GM13977 (cell line): Measurements from ENCODE around the gene CYFIP2.

Experiments used
- DNase-seq: peaks from one replicate; pipeline ENCODE4 v3.0.0; 2012; ENCODE audit warnings: low spot score
- in situ Hi-C: fragments of 300-500 bp; cut with MboI; formaldehyde crosslinking; loops from one replicate; pipeline ENCODE4 v1.12.0; 2022; ENCODE audit warnings: low sequenced_read_pairs, low pct_unique_long_range_greater_than_20kb, mixed read lengths, inconsistent platforms; ENCODE audit not compliant: unreplicated experiment
- TF ChIP-seq, protein P1 (sequence below): IDR thresholded peaks from 2 replicates; pipeline ENCODE4 v1.5.1; 2012; ENCODE audit warnings: mild to moderate bottlenecking, control low read depth; ENCODE audit not compliant: insufficient read depth; ENCODE audit errors: extremely low read depth, missing control alignments

The CYFIP2 gene

DNA sequence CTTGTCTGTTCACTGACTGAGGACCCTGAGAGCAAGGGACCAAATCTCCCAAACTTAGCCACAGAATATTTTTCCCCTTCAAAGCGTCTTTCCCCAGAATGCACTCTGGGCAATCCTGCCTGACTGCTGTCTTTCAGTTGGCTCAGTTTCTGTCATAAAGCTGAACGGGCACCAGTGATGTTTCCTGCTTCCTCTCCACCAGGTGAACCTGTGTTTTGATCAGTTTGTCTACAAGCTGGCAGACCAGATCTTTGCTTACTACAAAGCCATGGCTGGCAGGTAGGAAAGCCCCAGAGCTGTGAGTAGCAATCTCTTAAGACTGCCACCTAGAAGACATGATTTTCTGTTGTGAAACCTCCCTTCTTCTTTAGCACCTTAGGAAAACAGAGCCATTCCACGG is 61.8 kb downstream of the CYFIP2 start:
- DNase-seq: no peak
- TF ChIP-seq, protein P1, sequence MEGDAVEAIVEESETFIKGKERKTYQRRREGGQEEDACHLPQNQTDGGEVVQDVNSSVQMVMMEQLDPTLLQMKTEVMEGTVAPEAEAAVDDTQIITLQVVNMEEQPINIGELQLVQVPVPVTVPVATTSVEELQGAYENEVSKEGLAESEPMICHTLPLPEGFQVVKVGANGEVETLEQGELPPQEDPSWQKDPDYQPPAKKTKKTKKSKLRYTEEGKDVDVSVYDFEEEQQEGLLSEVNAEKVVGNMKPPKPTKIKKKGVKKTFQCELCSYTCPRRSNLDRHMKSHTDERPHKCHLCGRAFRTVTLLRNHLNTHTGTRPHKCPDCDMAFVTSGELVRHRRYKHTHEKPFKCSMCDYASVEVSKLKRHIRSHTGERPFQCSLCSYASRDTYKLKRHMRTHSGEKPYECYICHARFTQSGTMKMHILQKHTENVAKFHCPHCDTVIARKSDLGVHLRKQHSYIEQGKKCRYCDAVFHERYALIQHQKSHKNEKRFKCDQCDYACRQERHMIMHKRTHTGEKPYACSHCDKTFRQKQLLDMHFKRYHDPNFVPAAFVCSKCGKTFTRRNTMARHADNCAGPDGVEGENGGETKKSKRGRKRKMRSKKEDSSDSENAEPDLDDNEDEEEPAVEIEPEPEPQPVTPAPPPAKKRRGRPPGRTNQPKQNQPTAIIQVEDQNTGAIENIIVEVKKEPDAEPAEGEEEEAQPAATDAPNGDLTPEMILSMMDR: no peak
- in situ Hi-C loops: loop anchor here (25.0 kb wide), 1 partner anchor 410 kb away; the partner anchor contains the start of genes LSM11 and THG1L

DNA sequence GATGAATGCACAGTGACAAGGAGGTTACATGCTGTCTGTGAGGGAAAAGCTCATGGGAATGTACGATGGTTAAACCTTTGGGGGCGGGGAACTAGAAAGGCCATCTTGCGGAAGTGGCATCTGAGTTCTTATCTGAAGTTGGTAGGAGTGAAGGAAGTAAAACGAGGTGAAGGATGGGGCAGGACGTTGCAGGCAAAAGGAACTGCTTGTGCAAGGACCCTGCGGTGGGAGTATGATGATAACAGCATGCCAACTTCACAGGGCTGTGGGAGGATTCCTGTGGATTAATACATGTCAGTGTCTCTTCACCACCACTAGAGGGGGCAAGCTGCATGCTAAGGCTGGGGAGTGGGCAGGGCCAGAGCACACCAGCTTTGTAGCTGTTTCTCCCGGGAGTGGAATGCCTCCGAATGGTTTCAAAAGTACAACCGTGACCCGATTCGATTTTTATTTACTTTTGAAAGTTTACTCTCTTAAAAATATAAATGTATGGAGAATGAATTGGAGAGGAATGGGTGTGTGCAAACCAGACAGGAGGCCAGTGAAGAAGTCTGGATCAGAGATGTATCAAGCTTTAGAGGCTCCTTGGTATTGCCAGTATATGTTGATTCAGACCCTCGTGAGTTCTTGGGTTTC is 62.5 kb downstream of the CYFIP2 start:
- TF ChIP-seq, protein P1: peak; percentile 91
- DNase-seq: peak; percentile 77
- in situ Hi-C loops: loop anchor here (25.0 kb wide), 1 partner anchor 409 kb away; the partner anchor contains the start of genes LSM11 and THG1L

DNA sequence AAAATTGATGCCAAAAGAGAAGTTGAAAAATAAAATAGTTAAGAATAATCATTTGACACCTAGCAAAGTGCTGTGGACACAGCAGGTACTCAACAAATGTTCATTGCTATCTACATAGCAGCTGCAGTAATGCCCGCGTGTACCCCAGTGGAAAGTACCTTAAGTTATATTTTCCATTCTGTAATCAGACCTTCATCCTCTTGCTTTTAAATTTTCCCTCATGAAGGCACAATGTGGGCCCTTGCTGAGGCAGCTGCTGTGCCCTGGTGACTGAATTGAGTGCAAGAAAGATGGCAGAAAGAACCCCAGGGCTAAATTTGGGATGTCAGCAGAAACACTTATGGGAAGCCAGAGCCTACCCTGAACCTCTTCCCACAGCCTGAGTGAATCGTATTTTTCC is 65.9 kb downstream of the CYFIP2 start:
- TF ChIP-seq, protein P1: no peak
- no peak for DNase-seq
- in situ Hi-C loops: loop anchor here (25.0 kb wide), 1 partner anchor 405 kb away; the partner anchor contains the start of genes LSM11 and THG1L

DNA sequence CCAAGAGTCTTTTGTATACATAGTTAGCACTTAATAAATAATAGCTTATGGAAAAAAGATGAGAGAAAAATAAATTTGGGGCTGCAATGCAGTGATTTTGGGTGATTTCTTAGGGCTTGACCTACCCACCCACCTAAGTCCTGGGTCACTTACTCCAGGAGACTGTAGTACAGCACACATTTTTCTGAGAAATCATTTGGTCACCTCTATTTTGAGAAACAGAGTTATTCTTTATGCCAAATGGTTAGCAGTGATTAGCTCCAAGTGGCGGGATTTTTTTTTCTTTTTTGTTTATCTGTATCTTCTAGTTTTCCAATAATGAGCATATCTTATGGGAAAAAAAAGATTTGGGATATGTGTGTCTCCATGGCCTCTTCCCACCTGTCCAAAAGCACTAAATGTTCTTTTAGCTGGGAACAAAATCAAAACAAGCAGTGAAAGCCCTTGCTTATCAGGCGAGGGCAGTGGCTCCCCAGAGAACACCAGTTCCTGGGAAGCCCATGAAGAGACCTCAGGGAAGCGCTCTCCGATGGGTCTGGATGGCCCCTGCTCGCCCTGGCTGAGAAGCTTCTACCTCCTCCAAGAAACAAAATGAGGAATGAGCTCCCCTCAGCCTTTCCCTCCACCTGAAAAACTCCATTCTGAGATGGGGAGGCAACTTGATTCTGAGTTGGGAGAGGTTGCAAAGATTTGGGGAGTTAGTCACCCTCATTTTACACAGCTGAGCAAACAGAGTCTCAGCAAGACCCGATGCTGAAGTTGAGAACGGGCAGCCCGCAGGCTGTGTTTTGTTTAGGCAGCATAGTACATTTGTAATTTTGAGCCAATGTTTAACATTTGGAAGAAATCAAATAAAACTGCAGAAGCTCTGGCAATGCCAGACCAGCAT is 69.9 kb downstream of the CYFIP2 start:
- TF ChIP-seq, protein P1: no peak
- DNase-seq: no peak
- in situ Hi-C loops: loop anchor here (25.0 kb wide), 1 partner anchor 402 kb away; the partner anchor contains the start of genes LSM11 and THG1L

DNA sequence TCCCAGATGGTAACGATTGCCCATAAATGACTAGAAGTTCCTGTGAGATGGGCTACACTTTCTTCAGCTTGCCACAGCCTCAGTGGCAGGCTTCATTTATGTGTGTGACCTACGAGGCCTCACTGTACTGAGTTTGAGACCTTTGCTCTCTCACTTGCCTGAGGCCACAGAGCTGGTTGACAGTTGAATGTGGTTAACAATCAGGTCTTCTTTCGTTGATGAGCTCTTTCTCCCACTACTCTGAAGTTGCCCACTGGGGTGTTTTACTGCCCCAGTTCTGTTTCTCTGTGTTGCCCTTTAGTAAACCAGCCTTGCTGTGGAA is 70.5 kb downstream of the CYFIP2 start:
- in situ Hi-C loops: loop anchor here (25.0 kb wide), 1 partner anchor 401 kb away; the partner anchor contains the start of genes LSM11 and THG1L
- TF ChIP-seq, protein P1: no peak
- DNase-seq: no peak

DNA sequence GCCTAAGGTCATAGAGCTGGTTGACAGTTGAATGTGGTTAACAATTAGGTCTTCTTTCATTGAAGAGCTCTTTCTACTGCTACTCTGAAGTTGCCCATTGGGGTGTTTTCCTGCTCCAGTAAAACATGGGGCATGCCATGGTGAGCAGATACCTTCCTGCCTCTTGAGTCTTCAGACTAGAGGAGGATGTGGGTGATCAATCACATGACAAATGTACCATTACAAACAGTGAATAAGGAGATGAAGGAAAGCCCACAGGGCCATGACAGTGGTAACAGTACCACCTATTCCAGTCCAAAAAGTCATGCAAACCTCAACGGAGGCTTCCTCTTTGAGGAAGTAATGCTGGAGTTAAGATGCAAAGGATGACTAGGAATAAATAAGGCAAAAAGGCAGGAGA is 73.5 kb downstream of the CYFIP2 start:
- in situ Hi-C loops: loop anchor here (25.0 kb wide), 1 partner anchor 398 kb away; the partner anchor contains the start of genes LSM11 and THG1L
- TF ChIP-seq, protein P1: no peak
- no peak for DNase-seq
